WERI-Rb-1 (cell line): Measurements from ENCODE around the gene TPSB2.
A peak's percentile ranks its signal among the peaks of the same experiment; 100 is the strongest.
"Not testable (repeated sequence)": the region's sequence is repeated elsewhere in the genome, so short reads cannot be mapped to it uniquely, and the experiment has no call there.

Experiments
- DNase-seq: peaks from one replicate; pipeline ENCODE4 v3.0.0-alpha.2; 2020
- H3K27ac ChIP-seq: fragments of 250-450 bp; sonication (Bioruptor Pico); 2 replicates; pipeline ENCODE4 v1.5.1; 2020; ENCODE audit warnings: mild to moderate bottlenecking, moderate library complexity
- H3K27me3 ChIP-seq: fragments of 250-450 bp; sonication (Bioruptor Pico); 2 replicates; pipeline ENCODE4 v1.5.1; 2021; ENCODE audit warnings: mild to moderate bottlenecking, low read depth, moderate library complexity; ENCODE audit not compliant: insufficient read depth, severe bottlenecking
- H3K36me3 ChIP-seq: fragments of 250-450 bp; sonication (Bioruptor Pico); 2 replicates; pipeline ENCODE4 v1.5.1; 2020; ENCODE audit warnings: mild to moderate bottlenecking, moderate library complexity
- H3K4me3 ChIP-seq: 2 replicates; pipeline ENCODE4 v1.5.1; 2011; ENCODE audit warnings: low read depth, mild to moderate bottlenecking, control low read depth, low read length
- H3K9me3 ChIP-seq: fragments of 250-450 bp; sonication (Bioruptor Pico); 2 replicates; pipeline ENCODE4 v1.5.1; 2021; ENCODE audit warnings: mild to moderate bottlenecking, moderate library complexity; ENCODE audit not compliant: severe bottlenecking
- TF ChIP-seq, protein P1 (sequence below): IDR thresholded peaks from 2 replicates; pipeline ENCODE4 v1.5.1; 2011; ENCODE audit warnings: low read depth, mild to moderate bottlenecking, control low read depth, inconsistent platforms, low read length

Gene TPSB2

DNA sequence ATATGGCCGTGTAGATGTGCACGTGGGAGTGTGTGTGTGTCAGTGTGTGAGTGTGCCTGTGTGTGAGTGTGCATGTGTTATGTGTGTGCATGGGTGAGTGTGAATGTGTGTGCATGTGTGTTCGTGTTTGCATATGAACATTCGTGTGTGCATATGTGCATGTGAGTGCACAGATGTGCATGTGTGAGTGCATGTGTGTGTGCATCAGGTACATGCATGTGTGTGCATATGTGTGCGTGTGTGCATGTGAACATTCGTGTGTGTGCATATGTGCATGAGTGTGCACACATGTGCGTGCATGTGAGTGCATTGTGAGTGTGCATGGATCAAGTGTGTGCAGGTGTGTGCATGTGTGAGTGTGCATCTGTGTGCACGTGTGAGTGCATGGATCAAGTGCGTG is 8.0 kb upstream of the TPSB2 start:
- Histone ChIP-seq H3K27ac (no peak overlapping the region), H3K4me3 (no peak overlapping the region), H3K27me3 (no peaks in the 10 kb centered on the region), H3K9me3 (no peaks in the 10 kb centered on the region), H3K36me3 (no peaks in the 10 kb centered on the region)
- no peak for DNase-seq
- TF ChIP-seq, protein P1, sequence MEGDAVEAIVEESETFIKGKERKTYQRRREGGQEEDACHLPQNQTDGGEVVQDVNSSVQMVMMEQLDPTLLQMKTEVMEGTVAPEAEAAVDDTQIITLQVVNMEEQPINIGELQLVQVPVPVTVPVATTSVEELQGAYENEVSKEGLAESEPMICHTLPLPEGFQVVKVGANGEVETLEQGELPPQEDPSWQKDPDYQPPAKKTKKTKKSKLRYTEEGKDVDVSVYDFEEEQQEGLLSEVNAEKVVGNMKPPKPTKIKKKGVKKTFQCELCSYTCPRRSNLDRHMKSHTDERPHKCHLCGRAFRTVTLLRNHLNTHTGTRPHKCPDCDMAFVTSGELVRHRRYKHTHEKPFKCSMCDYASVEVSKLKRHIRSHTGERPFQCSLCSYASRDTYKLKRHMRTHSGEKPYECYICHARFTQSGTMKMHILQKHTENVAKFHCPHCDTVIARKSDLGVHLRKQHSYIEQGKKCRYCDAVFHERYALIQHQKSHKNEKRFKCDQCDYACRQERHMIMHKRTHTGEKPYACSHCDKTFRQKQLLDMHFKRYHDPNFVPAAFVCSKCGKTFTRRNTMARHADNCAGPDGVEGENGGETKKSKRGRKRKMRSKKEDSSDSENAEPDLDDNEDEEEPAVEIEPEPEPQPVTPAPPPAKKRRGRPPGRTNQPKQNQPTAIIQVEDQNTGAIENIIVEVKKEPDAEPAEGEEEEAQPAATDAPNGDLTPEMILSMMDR = no peak

DNA sequence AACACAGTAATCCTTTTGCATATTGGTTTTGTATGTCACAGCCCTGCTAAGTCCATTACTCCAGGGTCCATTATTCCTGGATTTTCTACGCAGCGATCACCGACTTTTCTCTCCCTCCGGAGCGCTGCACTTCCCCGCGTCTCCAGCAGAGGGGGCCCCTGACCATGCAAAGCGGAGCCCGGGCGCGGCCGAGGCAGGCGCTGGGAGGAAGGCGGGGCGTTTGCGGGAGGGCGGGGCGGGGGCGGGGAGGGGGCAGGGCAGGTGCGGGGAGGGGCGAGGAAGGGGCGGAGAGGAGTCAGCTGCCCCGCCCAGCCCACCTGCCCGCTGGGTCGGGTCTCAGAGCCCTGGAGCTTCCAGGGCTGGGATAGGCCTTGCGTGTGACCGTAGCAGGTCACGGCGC is 6.7 kb upstream of the TPSB2 start:
- H3K4me3 ChIP-seq, DNase-seq, H3K9me3 ChIP-seq, H3K36me3 ChIP-seq, H3K27me3 ChIP-seq, H3K27ac ChIP-seq: not testable (repeated sequence)

DNA sequence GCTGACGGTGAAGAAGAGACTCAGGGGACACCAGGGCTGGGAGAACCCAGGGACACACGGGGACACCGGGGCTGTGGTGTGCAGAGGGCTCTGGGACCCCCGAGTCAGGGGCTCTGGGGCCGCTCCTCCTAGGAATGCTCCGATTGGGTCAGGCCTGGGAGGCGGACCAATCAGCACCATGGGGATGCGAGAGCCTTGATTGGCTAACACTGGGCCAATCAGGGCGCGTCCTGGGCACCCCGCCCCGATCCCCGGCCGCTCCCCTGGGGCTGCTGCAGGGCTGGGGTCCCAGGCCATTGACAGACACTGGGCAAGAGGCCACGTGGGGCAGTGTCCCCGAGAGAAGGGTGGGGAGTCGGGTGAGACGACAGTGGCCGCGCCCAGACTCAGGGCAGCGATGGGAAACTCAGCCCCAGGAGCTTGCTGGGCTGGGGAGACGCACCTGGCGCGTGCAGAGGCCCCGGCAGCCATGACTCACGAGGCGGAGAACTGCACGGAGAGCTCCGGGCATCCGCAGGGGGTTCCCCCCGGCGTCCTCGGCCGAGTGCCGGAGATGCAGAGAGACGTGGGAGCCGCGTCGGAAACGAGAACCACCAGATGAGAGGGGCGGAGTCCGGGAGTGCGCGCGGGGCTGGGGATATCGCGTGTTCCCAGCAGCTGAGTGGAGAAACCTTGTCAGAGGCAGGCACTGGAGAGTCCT is 2.2 kb upstream of the TPSB2 start:
- H3K4me3 ChIP-seq, H3K9me3 ChIP-seq, H3K27me3 ChIP-seq, H3K27ac ChIP-seq, H3K36me3 ChIP-seq, DNase-seq: not testable (repeated sequence)

DNA sequence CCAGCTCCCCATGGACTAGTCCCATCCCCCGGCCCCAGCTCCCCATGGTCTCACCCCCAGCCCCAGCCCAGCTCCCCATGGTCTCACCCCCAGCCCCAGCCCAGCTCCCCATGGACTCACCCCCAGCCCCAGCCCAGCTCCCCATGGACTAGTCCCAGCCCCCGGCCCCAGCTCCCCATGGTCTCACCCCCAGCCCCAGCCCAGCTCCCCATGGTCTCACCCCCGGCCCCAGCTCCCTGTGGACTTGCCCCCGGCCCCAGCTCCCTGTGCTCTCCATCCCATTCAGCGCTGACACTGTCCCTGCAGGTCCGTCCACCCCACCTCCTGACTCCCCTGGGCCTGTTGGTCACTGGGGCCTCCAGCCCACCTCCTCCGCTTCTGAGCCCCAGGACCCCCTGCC is 1.3 kb upstream of the TPSB2 start:
- not testable (repeated sequence) for H3K4me3 ChIP-seq, H3K9me3 ChIP-seq, H3K27me3 ChIP-seq, H3K27ac ChIP-seq, H3K36me3 ChIP-seq
- peak; percentile 6 for DNase-seq

DNA sequence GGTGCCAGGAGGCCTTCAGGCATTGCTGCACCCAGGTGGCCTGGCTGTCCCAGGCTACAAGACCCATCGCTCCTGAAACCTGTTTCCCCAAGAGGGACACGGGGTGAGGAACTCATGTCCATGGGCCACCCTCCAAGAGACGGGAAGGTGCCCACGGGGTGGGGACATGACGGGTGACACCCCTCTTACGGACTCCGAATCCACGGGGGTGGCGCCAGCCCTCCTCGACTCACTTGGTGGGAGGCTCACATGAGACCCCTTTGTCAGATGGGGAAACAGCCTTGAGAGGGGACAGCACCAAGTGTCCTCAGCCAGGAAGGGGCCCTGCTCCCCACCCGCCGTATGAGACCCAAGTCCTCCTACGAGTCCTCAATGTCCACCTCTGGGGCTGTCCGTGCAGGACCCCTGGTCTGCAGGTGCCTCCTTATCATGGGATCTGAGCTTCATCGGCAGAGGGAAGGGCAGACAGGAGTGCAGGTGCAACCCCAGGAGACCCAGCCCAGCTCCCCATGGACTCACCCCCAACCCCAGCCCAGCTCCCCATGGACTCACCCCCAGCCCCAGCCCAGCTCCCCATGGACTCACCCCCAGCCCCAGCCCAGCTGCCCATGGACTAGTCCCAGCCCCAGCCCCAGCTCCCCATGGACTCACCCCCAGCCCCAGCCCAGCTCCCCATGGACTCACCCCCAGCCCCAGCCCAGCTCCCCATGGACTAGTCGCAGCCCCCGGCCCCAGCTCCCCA is 658 bp upstream of the TPSB2 start:
- not testable (repeated sequence) for H3K27ac ChIP-seq, H3K9me3 ChIP-seq, H3K27me3 ChIP-seq, H3K4me3 ChIP-seq, H3K36me3 ChIP-seq
- DNase-seq = peak; percentile 3

DNA sequence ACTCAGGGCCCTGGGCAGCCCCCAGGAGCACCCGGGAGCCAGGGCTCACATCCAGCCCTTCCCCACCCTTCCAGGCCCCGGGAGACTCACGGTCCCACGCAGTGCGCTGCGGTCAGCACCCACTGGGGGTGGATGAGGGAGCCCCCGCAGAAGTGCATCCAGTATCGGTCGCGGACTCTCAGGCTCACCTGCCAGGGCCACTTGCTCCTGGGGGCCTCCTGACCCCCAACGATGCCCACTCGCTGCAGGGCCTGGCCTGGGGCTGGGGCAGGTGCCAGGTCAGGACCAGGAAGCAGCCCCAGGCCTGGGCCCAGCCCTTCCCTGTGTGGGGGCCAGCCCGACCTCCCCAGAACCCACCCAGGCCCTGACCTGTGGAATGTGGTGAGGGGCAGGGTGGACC is 508 bp downstream of the TPSB2 start:
- not testable (repeated sequence) for H3K27me3 ChIP-seq, DNase-seq, H3K4me3 ChIP-seq, H3K9me3 ChIP-seq, H3K36me3 ChIP-seq, H3K27ac ChIP-seq

DNA sequence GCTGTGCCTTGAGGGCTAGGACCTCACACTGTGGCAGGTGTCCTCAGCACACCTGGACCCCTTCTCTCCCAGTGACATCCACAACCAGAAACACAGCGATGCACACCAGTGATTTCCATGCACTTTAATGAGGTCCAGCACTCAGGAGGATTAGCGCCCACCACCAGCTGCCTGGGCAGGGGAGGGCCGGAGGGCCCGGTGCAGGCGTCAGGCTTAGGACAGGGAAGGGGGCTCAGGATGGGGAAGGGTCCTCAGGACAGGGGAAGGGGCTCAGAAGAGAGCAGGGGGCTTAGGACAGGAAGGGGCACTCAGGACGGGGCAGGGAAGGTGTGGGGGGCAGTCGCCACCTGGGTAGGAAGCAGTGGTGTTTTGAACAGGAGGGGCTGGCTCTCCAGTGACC is 1.8 kb downstream of the TPSB2 start:
- H3K27ac ChIP-seq, H3K27me3 ChIP-seq, H3K4me3 ChIP-seq, H3K9me3 ChIP-seq, H3K36me3 ChIP-seq: not testable (repeated sequence)
- DNase-seq = peak; percentile 59

DNA sequence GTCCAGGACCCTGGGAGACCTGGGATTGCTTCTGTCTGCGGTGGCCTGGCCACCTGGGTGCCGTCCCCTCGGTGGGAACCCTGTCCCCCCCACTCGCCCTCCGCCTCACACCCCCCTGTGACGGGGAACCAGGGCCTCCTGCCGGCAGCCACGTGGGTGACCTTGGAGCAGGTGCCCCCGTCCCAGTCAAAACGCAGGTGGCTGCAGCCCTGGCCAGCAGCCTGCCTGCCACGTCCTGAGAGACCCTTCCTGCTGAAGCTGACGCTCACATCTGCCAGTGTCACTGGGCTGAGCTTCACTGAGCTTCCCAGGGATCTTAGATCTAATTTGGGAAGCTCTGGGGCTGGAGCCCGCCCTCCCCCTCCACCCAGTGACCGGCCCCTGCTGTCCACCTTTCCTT is 3.3 kb downstream of the TPSB2 start:
- H3K4me3 ChIP-seq, H3K9me3 ChIP-seq, H3K27ac ChIP-seq, H3K27me3 ChIP-seq: not testable (repeated sequence)
- H3K36me3 ChIP-seq = peaks cover 12% of the 10 kb centered on the region
- peak; percentile 48 for DNase-seq

DNA sequence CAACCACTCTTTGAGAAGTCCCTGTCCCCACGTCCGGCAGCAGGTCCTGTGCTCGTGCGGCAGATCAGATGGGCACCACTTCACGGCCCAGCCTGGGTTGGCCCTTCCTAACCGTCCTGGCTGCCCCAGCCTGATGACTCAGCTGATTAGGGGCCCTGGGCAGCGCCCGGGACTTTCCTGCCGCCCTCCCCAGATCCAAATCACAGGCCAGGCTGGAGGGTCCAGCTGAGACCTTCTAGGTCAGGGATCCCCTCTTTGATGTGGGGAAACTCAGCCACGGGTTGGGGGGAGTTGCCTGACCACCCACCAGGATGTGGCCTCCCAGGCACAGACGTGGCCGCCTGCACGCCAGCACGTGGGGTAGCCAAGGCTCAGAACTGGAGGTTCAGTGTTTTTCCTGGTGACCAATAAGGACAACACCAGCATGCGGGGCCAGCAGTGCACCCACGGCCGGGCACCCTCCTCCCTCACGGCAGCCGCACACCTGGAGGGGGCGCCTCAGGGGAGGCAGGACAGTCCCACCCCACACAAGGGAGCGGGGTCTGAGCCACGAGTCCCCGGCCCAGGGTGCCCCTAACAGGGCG is 4.2 kb downstream of the TPSB2 start:
- H3K36me3 ChIP-seq = peaks cover 21% of the 10 kb centered on the region
- not testable (repeated sequence) for H3K9me3 ChIP-seq, H3K27ac ChIP-seq, DNase-seq, H3K4me3 ChIP-seq, H3K27me3 ChIP-seq

DNA sequence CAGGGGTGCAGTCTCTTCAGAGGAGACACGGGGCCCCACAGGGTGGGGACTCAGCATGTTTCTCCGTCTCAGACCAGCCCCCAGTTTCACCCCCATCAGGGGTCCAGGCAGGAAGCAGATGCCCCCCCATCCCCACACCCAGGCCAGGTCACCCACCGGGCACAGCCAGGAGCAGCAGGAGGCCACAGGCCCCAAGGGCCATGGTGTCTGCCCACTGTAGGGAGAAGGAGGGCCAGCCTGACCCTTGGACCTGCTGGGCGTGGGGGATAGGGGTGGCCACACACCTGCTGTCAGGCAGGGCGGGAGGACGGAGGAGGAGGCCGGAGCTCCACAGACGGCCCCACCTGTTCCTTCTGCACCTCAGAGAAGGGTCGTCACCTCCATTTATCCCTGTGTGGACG is 4.9 kb downstream of the TPSB2 start, which contains the start of gene TPSG1:
TSS of gene TPSG1 (minus strand) at position 218 of the 401 bp plus-strand sequence. CDS start at position 202, 16 bp downstream.
- Histone ChIP-seq H3K36me3 (peaks cover 28% of the 10 kb centered on the region), H3K9me3 (no peaks in the 10 kb centered on the region), H3K27ac (no peak within 1 kb of the TSS), H3K27me3 (no peaks in the 10 kb centered on the region), H3K4me3 (no peak within 1 kb of the TSS)
- TF ChIP-seq, protein P1 = no peak
- no peak for DNase-seq
